CD4-positive, alpha-beta T cell treated with Interleukin-1 beta for 1 hour (primary cell): ENCODE results near the gene SLC36A1.
"Not testable (repeated sequence)": the region's sequence is repeated elsewhere in the genome, so short reads cannot be mapped to it uniquely, and the experiment has no call there.

ENCODE experiments used
- DNase-seq, 2 donors: peaks; one replicate each; pipeline ENCODE4 v3.0.0-alpha.2; 2020 to 2022

The SLC36A1 gene

DNA sequence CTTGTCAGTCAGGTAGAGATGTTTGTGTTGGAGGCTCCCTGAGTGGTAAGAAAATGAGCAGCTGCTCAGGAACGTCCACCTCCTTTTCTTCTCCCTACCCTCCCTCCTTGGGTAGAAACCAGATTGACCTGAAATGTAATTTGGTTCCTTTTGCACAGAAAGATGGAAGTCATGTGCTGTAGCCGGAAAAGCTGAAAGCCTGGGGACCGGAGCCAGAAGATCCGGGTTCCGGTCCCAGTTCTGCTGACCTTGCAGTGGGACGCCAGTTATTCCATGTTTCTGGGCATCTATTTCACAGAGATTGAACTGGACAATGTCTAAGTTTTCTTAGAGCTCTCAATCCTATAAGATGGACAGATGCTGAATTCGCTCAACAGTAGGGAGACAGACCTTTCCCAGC, 40.1 kb downstream of the SLC36A1 start:
- no peak for DNase-seq

- DNase-seq: no peak
These were observed 43.2 kb downstream of the SLC36A1 start for GRCh38 chr5:151490627-151491026.

DNA sequence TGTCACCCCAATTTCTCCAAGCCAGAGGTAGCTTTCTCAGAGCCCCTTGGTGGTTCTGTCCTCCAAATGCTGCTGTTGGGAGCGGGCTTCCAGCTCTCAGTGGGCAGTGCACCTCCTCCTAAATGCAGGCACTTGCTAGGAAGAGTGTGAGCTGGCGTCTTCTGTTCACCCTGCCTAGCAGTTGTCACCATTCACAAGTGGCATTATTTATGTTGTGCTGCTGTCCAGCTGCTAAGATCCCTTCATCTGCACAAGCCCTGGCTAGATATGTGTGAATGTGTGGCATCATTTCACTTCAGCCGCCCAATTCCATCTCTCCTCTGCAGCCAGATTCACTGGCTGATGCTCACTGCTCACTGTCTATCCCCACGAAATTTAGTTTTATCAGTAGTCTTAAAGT, 43.7 kb downstream of the SLC36A1 start:
- DNase-seq: no peak

- DNase-seq: no peak
These were observed 45.3 kb downstream of the SLC36A1 start for GRCh38 chr5:151492729-151493128.

GRCh38 chr5:151493665-151494064, 46.3 kb downstream of the SLC36A1 start:
- DNase-seq: no peak

GRCh38 chr5:151495320-151495719, 47.9 kb downstream of the SLC36A1 start:
- DNase-seq: no peak

DNA sequence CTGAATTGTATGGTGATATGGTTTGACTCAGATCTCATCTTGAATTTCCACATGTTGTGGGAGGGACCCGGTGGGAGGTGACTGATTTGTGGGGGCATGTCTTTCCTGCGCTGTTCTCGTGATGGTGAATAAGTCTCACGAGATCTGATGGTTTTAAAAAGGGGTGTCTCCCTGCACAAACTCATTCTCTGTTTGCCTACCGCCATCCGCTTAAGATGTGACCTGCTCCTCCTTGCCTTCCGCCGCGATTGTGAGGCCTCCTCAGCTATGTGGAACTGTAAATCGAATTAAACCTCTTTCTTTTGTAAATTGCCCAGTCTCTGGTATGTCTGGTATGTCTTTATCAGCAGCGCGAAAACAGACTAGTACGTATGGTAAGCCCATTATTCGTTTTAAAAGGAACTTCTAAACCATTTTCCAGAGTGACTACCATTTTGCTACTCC, 48.7 kb downstream of the SLC36A1 start:
- no peak for DNase-seq

- no peak for DNase-seq
These were observed 50.1 kb downstream of the SLC36A1 start for GRCh38 chr5:151497391-151498002.

DNA sequence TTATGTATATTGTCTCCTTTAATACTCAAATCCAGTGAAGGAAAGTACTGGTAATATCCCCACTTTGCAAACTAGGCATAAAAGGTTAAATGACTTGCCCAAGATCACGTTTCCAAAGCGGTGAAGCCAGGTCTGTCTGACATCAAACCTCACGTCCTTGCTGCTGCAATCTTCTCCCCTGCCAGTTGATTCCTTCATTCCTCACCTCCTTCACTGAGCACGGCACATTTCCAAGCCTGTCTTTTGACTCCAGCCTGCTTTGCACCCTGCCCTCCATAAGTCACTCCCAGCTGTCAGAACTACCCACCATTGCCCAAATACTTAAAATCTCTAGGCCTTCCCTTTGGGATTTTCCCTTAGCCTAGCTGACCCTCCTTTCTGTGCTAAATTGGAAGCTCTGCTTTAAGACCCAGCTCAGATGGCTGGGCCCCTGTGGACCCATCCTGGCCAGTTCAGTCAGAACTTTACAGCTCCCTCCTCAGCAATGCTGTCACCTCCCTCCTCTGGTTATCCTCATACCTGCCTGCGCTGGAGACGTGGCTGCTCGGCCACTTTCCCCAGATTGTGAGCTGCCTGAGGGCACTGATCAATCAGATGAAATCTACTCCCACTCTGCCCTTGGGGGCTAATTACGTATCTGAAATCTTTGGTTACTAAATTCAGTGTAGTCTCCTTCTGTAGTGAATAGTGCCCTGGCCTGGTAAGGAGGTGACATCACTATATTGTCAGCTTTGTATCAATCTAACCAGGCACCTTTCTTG, 51.2 kb downstream of the SLC36A1 start:
- DNase-seq: no peak

DNA sequence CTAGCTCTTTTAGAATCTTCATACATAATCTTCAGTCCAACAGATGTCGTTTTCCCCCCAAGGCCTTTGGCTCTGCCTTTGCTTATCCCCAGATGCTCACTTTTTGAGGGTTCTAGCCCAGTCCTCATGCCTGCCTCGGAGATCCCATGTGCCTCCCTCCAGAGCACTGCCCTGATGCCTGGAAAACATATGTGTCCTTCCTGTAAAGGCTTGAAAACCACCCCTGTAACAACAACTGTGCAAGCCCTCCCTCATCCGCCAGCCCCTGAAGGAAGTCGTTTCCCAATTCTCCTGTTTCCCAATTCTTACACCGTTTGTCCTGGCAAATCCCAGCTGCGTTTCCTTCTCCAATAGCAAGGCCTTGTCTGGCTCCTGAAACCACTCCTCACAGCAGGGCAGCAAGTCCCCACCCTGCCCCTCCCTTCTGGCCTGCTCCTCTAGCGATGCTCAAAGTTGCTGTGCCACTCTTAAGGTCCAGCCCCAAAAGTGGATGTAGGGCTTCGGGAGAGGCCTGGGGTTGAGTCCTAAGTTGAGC, 52.2 kb downstream of the SLC36A1 start:
- no peak for DNase-seq

- DNase-seq: no peak
These were observed 56.6 kb downstream of the SLC36A1 start for GRCh38 chr5:151504006-151504405.

- DNase-seq: not testable (repeated sequence)
These were observed 60.9 kb downstream of the SLC36A1 start for GRCh38 chr5:151508308-151508707.

DNA sequence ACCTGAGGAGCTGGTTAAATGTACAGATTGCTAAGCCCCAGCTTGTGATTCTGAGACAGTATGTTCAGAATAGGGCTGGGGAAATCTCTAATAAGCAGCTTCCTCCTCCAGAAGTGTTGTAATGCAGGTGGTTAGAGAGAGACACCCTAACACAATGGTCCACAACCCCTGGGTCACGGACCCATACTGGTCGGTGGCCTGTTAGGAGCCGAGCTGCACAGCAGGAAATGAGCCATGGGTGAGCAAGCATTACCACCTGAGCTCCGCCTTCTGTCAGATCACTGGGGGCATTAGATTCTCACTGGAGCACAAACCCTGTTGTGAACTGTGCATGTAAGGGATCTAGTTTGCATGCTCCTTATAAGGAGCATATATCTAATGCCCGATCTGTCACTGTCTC, 61.8 kb downstream of the SLC36A1 start:
- no peak for DNase-seq

GRCh38 chr5:151509836-151510235, 62.4 kb downstream of the SLC36A1 start:
- DNase-seq: no peak

GRCh38 chr5:151517122-151517920, 69.9 kb downstream of the SLC36A1 start:
- DNase-seq: no peak

DNA sequence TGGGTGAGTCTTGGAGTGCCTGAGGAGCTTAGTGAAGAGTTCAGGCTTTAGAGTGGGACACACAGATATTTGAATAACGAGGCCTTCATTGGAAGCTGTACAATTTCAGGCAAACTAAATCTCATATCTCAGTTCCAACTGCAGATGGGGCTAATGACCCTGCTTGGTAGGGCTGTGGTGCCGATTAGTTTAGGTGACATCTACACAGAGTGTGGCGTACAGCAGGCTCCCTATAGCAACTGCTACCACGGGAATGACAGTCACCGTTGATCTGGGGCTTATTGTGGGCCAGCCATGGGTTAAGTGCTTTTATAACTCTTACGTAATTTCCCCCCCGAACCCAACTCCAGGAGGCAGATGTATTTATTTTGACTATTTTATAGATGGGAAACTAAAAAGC, 72.9 kb downstream of the SLC36A1 start:
- no peak for DNase-seq

- no peak for DNase-seq
These were observed 74.8 kb downstream of the SLC36A1 start for GRCh38 chr5:151522226-151522625.

- DNase-seq: peak; percentile 41 to 42
These were observed 75.9 kb downstream of the SLC36A1 start for GRCh38 chr5:151523335-151523734.

- no peak for DNase-seq
These were observed 80.8 kb downstream of the SLC36A1 start for GRCh38 chr5:151528153-151528552.

DNA sequence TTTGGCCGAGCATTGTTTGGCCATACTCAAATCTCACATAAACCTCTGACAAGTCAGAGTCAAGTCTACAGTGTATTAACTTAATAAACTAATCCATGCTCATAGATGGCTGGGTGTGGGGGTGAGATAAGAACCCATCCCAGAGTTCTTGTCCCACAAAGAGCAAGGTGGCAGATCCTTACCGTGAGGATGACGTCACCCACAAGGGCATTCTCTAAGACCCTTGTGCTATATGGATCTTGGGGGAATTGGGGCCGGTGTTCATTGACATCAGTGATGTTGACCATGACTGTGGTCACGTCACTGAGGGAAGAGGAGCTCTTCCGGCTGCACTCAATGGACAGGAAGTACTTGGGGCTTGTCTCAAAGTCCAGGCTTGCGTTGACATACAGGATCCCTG, 81.6 kb downstream of the SLC36A1 start:
- no peak for DNase-seq

DNA sequence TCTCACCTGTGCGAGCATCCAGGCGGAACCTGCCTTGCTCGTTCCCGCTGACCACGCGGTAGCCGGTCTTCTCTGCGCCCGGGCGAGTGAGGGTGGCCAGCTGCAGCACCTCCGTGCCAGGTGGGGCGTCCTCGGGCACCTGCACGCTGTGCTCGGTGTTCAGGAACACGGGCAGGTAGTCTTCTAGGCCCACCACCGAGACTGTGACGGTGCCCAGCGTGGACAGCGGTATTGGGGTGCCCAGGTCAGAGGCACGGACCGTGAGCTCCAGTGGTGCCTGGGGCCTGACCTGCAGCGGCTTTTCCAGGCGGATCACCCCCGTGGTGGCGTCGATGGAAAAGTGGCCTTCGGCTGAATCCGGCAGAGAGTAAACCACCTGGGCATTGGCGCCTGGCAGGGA, 84.2 kb downstream of the SLC36A1 start:
- DNase-seq: no peak

- DNase-seq: no peak
These were observed 85.0 kb downstream of the SLC36A1 start for GRCh38 chr5:151532416-151532815.

- no peak for DNase-seq
These were observed 86.9 kb downstream of the SLC36A1 start for GRCh38 chr5:151534350-151534749.

DNA sequence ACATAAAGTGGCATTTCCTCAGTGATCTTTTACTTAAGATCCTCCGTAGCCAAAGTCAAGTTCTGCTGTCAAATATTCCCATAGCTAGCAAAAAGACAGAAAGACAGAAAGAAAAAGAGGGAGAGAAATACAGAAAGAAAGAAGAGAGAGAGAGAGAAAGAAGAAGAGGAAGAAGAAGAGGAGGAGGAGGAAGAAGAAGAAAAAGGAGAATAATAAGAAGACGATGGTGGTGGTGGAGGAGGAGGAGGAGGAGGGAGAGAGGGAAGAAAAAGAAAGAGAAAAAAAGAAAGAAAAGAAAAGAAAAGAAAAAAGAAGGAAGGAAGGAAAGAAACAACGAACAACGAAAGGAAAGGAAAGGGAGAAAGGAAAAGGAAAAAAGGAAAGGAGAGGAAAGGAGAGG, 89.6 kb downstream of the SLC36A1 start:
- no peak for DNase-seq
